Measurements from ENCODE around the gene IRX3. TPM values are rescaled to one million over a fixed set of nuclear protein-coding genes. Genes with fewer than 3 reads are reported as not detected.

Gene IRX3
- total and polyA plus RNA-seq, 2 experiments from 2014 or later, result 0.90 to 1.6 TPM

- TF ChIP-seq ZNF462 (CRISPR knock-in tag; IDR thresholded peaks at IDR 0.05), result no peak
These were observed 10.6 kb downstream of the IRX3 start (continued) for GRCh38 chr16:54275956-54276355.

GRCh38 chr16:54273566-54273965 lies 13.0 kb downstream of the IRX3 start:
- ATAC-seq (no peak), DNase-seq (ENCODE audit: low spot score) (no peak)
- no peak overlapping the region for H3K4me3 Mint-ChIP-seq
- H3K27ac ChIP-seq (ENCODE audit: low read depth), result no peak overlapping the region
- H3K36me3 Mint-ChIP-seq (ENCODE audit: low read depth), result no peaks in the 10 kb centered on the region; the same call in 2 of the 3 replicates
- H3K27ac Mint-ChIP-seq, result no peak overlapping the region
- no peaks in the 10 kb centered on the region for H3K4me1 ChIP-seq (ENCODE audit: insufficient read depth)
- H3K27me3 Mint-ChIP-seq (ENCODE audit: insufficient read depth, low read depth, poor library complexity), result peaks cover 5% of the 10 kb centered on the region
- H3K36me3 ChIP-seq (ENCODE audit: insufficient read depth), result no peaks in the 10 kb centered on the region; the same call in 1 of the 2 replicates
- H2AFZ ChIP-seq, result no peak overlapping the region
- no peak overlapping the region for H3K4me2 ChIP-seq
- H3K27me3 ChIP-seq (ENCODE audit: insufficient read depth), result peaks cover 3% of the 10 kb centered on the region; the same call in 1 of the 2 replicates
- H3K9me2 ChIP-seq (ENCODE audit: insufficient read depth), result no peaks in the 10 kb centered on the region
- no peaks in the 10 kb centered on the region for H3K9me3 Mint-ChIP-seq
- no peaks in the 10 kb centered on the region for H3F3A ChIP-seq (replicated peaks; ENCODE audit: low read depth)
- peaks cover 7% of the 10 kb centered on the region for H3K4me1 Mint-ChIP-seq
- no peaks in the 10 kb centered on the region for H4K20me1 ChIP-seq (replicated peaks; ENCODE audit: insufficient read depth)
- no peak overlapping the region for H3K4me3 ChIP-seq
- no peaks in the 10 kb centered on the region for H3K79me2 ChIP-seq (replicated peaks; ENCODE audit: insufficient read depth)
- TF ChIP-seq ETS1 (IDR thresholded peaks at IDR 0.05) (no peak), CREB1 (CRISPR knock-in tag; IDR thresholded peaks at IDR 0.05; ENCODE audit: low read depth) (no peak), EZH2 (IDR thresholded peaks at IDR 0.05; ENCODE audit: low read depth, unreplicated experiment) (no peak), ZNF331 (CRISPR knock-in tag; IDR thresholded peaks at IDR 0.05; ENCODE audit: low read depth) (no peak), ZNF462 (CRISPR knock-in tag; IDR thresholded peaks at IDR 0.05) (no peak), STAT1 (IDR thresholded peaks at IDR 0.05; ENCODE audit: unreplicated experiment) (no peak)

All from GM23338 (cell line).